Thoracic aorta (tissue), 2 donors: ENCODE results near the gene ABCC9. TPM values are rescaled to one million over a fixed set of nuclear protein-coding genes. Genes with fewer than 3 reads are reported as not detected.

Source experiments
- ATAC-seq: fragments of 150-250 bp; one replicate; pipeline ENCODE4 v1.8.0; 2017; ENCODE audit warnings: low read depth; ENCODE audit not compliant: insufficient number of reproducible peaks, low FRiP score
- DNase-seq: peaks from one replicate; pipeline ENCODE4 v3.0.0-alpha.2; 2020; ENCODE audit warnings: low spot score
- H3K27ac ChIP-seq, 2 donors: fragments of 200-600 bp; sonication (generic); 1 replicate in 1 of 2; 2 replicates in 1 of 2; pipeline ENCODE4 v1.5.1; 2016; ENCODE audit warnings: mild to moderate bottlenecking in 2 of 2, moderate library complexity in 2 of 2
- H3K27me3 ChIP-seq: fragments of 200-600 bp; sonication (generic); replicated peaks from 2 replicates; pipeline ENCODE4 v1.6.0; 2016; ENCODE audit warnings: mild to moderate bottlenecking; ENCODE audit not compliant: insufficient read depth
- H3K36me3 ChIP-seq: fragments of 200-600 bp; sonication (generic); one replicate; pipeline ENCODE4 v1.5.1; 2016
- H3K4me1 ChIP-seq, 2 donors: fragments of 200-600 bp; sonication (generic); 1 replicate in 1 of 2; 2 replicates in 1 of 2; pipeline versions ENCODE4 v1.5.1 to v1.6.0; 2016; ENCODE audit warnings: low read depth in 2 of 2, mild to moderate bottlenecking in 1 of 2; ENCODE audit not compliant: control insufficient read depth in 1 of 2
- H3K4me3 ChIP-seq: fragments of 200-600 bp; sonication (generic); 2 replicates; pipeline ENCODE4 v1.5.1; 2016; ENCODE audit warnings: mild to moderate bottlenecking
- H3K9me3 ChIP-seq: fragments of 200-600 bp; sonication (generic); 2 replicates; pipeline ENCODE4 v1.5.1; 2016
- CTCF ChIP-seq: fragments of 200-600 bp; sonication (generic); IDR thresholded peaks from one replicate; pipeline ENCODE4 v1.5.1; 2019; ENCODE audit warnings: antibody characterized with exemption
- total RNA-seq, 2 donors: library from RNA; depleted of rRNA; stranded (reverse); fragments of >200 nt; gene quantifications; one replicate each; pipeline versions ENCODE4 v1.1.0 to v1.2.3, GENCODE V29; 2016

Gene ABCC9
- total RNA-seq, 2 donors from 2014 or later = 19.6 to 42.6 TPM

GRCh38 chr12:21774358-21775132 lies 166.7 kb downstream of the ABCC9 start, which contains the start of gene KCNJ8:
Gene KCNJ8 (minus strand): TSS chr12:21774706. CDS start chr12:21773616, 1,090 bp downstream.
- Histone ChIP-seq H3K4me1 (peaks cover 19 to 36% of the 10 kb centered on the region in 2 donors), H3K36me3 (no peaks in the 10 kb centered on the region), H3K9me3 (no peaks in the 10 kb centered on the region), H3K27ac (peak within 1 kb of the TSS; percentile 78), H3K4me3 (peak within 1 kb of the TSS; percentile 89), H3K27me3 (no peaks in the 10 kb centered on the region)
- TF ChIP-seq CTCF = no peak
- peak; percentile 33 for DNase-seq
- ATAC-seq = peak; percentile 64

GRCh38 chr12:21773806-21774205 lies 167.4 kb downstream of the ABCC9 start:
- H3K27ac ChIP-seq = peak overlapping the region; percentile 75 to 78
- H3K9me3 ChIP-seq = no peaks in the 10 kb centered on the region
- DNase-seq (no peak), ATAC-seq (no peak)
- peak overlapping the region; percentile 89 for H3K4me3 ChIP-seq
- no peaks in the 10 kb centered on the region for H3K27me3 ChIP-seq
- no peak for TF ChIP-seq CTCF
- H3K36me3 ChIP-seq = no peaks in the 10 kb centered on the region
- peaks cover 19 to 36% of the 10 kb centered on the region in 2 donors for H3K4me1 ChIP-seq

- DNase-seq = no peak
- no peak for ATAC-seq
- Histone ChIP-seq H3K9me3 (no peaks in the 10 kb centered on the region), H3K4me1 (peaks cover 19 to 36% of the 10 kb centered on the region in 2 donors), H3K36me3 (no peaks in the 10 kb centered on the region), H3K27ac (peak overlapping the region; percentile 75 to 78), H3K27me3 (no peaks in the 10 kb centered on the region), H3K4me3 (peak overlapping the region; percentile 89)
- TF ChIP-seq CTCF = peak; percentile 27
Observed at GRCh38 chr12:21773263-21773741, 167.9 kb downstream of the ABCC9 start.

- Histone ChIP-seq H3K9me3 (no peaks in the 10 kb centered on the region), H3K4me1 (peaks cover 18 to 32% of the 10 kb centered on the region in 2 donors), H3K36me3 (no peaks in the 10 kb centered on the region), H3K27ac (peak overlapping the region in 1 of 2 donors; percentile 6), H3K4me3 (no peak overlapping the region), H3K27me3 (no peaks in the 10 kb centered on the region)
- DNase-seq (no peak), ATAC-seq (no peak)
- TF ChIP-seq CTCF = no peak
Observed at GRCh38 chr12:21771311-21771710, 169.9 kb downstream of the ABCC9 start.

GRCh38 chr12:21769307-21769706 lies 171.9 kb downstream of the ABCC9 start:
- Histone ChIP-seq H3K36me3 (peaks cover 5% of the 10 kb centered on the region), H3K4me3 (no peak overlapping the region), H3K27me3 (no peaks in the 10 kb centered on the region), H3K9me3 (no peaks in the 10 kb centered on the region), H3K4me1 (peaks cover 12 to 20% of the 10 kb centered on the region in 2 donors), H3K27ac (no peak overlapping the region)
- no peak for ATAC-seq
- DNase-seq = no peak
- TF ChIP-seq CTCF = no peak
